Retina (tissue), 1 donor: ENCODE measurements around the gene TLCD5.

Source experiments
- DNase-seq: peaks from one replicate; pipeline ENCODE4 v3.0.0-alpha.2; 2016

The TLCD5 gene

GRCh38 chr11:120308081-120308480 is 17.0 kb upstream of the TLCD5 start:
- no peak for DNase-seq

DNA sequence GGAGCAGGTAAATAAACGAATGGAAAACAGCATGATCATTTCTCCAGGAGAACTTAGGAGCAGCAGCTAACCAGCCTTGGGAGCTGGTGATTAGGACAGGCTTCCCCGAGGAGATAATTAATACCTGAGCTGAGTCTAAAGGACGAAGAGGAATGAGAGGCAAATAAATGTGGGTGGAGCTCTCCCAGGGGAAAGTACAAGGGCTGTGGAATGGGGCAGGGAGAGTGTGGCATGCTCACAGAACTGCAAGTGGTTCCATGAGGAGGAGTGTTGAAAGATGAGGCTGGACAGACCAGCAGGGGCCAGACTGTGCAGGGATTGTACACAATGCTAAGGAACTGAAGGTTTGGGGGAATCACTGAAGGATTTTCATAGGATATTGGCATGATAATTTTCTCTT is 14.2 kb upstream of the TLCD5 start:
- no peak for DNase-seq

- no peak for DNase-seq
These were observed 10.2 kb upstream of the TLCD5 start for GRCh38 chr11:120314861-120315260.

DNA sequence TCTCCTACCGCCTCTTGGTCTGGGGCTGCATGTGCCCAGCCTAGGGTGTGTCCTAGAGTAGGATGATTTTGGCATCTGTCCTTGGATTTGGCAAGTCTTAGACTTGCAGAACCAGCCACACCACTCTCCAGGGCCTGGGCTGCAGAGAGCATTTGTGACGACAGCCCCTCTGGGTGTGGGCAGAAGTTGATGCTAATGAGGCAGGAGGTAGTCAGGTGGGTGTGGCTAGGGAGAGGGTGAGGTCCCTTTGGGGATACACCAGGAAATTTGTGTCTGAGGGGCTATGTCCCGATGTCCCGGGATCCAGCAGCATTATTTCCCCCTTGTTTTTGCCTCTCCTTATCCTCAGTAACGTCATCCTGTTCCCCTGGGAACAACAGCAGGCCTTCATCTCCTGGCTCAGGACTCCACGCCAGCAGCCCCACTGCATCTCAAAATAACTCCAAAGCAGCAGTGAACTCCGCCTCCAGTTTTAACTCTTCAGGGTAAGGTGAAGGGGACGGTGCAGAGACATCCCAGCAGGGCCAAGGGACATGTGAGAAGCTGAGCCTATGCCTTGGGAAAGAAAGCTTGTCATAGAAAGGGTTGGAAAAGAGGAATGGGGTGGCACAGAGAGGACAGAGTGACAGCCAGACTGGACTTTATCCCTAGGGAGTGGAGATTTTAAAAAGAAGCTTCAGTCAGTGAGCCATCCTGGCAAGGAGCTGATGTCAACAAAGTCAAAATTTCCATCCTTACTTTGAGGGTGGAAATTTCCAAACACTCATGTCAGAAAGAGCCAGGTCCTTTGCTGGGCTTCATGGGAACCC is 8.0 kb upstream of the TLCD5 start:
- no peak for DNase-seq

GRCh38 chr11:120317689-120318480 is 7.2 kb upstream of the TLCD5 start:
- DNase-seq = no peak

- no peak for DNase-seq
These were observed 6.2 kb upstream of the TLCD5 start for GRCh38 chr11:120318906-120319305.

DNA sequence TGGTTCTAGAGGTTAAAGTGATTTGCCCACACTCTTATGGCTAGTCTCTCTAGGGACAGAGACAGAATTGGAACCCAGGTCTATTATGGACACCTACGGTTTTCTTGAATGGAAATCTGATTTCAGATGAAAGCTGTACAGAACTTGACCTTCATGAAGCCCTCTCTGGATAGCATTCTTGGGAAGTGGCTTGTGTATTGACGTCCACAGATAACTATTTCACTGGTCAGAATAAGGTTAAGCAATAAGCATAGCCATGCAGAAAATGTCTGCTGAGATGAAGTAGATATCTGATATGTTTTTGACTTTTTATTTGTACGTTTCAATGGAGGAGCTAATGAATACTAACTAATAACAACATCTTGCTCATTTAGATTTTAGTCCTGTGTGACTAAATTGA is 1.1 kb downstream of the TLCD5 start:
- DNase-seq = no peak

DNA sequence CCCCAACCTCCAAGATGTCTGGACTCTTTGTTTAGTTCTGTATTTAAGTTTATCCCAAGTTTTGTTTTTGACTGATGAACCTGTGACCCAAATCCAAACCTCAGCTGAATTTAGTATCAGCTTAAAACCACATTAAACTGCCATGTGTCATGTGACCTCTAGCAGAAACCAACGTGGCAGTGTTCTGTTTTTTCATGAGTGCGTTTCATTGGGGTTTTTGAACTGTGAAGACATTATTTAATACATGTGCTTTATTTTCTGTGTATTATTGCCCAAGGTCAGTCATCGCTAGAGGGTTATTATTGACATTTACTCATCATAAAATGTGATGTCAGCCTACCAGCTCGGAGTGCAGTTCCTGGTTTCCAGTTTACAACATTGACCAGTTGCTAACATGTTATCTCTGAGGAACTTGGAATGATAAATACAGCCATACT is 1.8 kb downstream of the TLCD5 start:
- no peak for DNase-seq

GRCh38 chr11:120327311-120327710 is 2.2 kb downstream of the TLCD5 start:
- no peak for DNase-seq

DNA sequence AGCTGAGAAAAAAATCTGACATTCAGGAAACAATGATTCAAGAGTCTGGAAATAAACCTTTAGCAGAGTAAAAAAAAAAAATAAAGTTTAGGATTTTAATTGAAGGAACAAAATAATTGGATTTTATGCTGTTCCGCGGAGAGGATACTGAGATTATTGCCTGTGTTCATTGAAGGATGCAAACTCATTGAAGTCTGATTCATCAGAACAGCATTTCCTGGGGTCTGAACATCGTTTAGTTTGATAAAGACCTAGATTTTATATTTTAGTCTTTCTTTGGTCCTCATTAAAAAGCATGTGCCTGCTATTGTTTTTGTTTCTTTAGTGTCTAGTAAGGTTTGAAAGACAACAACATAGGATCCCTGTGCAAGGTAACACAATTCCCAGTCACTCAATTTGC is 4.5 kb downstream of the TLCD5 start:
- DNase-seq = no peak

DNA sequence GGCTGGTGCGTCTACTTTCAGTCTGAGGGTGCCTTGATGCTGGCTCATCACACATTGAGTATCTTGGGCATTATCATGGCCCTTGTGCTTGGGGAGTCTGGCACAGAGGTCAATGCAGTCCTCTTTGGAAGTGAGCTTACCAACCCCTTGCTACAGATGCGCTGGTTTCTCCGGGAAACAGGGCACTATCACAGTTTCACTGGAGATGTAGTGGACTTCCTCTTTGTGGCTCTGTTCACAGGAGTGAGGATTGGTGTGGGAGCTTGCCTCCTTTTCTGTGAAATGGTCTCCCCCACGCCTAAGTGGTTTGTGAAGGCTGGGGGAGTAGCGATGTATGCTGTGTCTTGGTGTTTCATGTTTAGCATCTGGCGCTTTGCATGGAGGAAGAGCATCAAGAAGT is 4.9 kb downstream of the TLCD5 start:
- no peak for DNase-seq

- no peak for DNase-seq
These were observed 6.3 kb downstream of the TLCD5 start for GRCh38 chr11:120331301-120331996.

DNA sequence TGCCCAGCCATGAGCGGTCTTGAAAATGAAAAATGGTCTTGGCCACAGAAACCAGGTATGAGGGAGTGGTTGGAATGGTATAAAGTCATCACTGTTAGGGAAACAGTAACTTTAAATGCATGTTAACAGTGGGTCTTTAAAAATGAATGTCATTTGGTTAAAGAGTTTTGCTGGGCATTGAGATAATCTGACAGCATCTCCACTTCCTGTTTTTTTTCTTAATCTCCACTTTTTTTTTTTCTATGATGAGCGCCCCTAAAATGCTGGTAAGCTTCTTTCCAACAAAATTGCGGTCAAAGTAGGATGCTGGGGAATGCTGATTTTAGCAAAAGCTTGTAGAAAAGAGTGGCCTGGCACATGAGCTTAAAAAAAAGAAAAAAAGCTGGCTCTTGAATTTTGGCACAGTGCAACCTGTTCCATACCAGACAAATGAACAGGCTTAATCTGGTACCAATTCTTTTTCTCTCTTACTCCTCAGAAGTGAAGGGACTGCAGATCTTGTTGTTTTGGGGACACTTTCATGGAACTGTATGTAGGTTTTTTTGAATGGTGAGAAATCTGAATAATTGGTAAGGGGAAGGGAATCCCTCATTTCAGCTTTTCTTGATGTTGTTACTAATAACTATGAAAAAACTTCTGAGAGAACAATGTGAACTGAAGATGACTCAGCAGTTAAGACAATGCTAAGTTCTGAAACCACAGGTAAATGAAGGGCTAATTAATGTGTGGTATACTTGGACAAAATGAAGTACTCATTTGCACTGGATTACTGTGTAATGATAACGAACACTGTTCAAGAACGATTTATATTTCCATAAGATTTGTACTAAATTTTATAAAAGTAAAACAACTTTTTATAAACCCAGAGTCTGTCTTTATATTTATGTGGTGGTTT is 8.0 kb downstream of the TLCD5 start:
- no peak for DNase-seq

GRCh38 chr11:120333801-120334200 is 8.7 kb downstream of the TLCD5 start:
- no peak for DNase-seq

DNA sequence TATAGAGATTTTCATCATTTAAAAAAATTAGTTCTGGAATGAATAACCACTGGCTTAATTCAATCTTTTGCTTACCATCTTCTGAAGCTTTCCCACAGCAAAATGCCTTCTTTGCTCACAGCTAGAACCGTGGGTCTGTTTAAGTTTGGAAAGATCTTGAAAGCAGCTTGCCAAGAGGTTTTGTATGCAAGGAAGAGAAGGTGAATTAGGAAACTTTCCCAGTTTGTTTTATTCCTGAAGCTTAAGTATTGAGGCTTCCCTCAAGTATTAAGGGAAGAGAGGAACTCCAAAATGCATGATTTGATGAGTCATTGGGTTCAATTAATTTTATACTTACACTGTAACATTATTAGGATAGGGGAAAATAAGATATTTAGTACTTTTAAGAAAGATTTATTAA is 9.2 kb downstream of the TLCD5 start:
- no peak for DNase-seq

GRCh38 chr11:120334894-120335462 is 9.9 kb downstream of the TLCD5 start:
- DNase-seq = peak; percentile 77

- no peak for DNase-seq
These were observed 10.4 kb downstream of the TLCD5 start for GRCh38 chr11:120335556-120335907.

- DNase-seq = peak; percentile 97
These were observed 11.0 kb downstream of the TLCD5 start, which contains the start of gene ARHGEF12 for GRCh38 chr11:120335908-120336640. Gene ARHGEF12, plus strand, starts transcription at chr11:120336413. Its CDS starts 831 bp downstream, at chr11:120337244.

DNA sequence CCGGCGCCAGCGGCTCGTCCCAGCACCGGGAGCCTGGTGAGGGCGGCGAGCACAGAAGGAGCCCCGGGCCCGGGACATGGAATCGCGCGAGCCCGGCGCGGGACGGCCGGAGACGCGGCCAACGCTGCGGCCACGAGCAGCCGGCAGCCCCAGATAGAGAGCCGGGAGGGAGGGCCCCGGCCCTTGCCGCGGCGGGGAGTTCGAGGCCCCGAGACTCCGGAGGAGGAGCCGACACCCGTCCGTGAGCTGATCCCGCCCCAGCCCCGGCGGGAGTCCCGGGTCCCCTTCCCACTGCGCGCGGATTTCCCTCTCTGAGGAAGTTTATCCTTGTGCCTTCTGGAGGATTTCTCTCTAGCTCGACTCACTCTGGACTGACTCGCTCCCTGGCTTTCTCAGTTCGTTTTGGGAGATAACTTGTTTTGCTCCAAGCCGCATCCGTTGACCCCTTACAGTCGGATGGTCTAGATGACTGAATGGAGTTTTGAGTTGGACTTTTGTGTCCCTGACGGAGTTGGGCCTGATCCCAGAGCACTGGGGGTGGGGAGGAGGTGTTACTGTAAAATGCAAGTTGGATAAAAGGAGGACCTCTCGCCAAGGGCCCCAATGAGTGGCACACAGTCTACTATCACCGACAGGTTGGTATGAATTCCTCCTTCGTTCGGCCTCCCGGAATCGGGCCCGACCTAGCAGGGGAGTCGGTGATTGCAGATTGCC is 11.7 kb downstream of the TLCD5 start:
- DNase-seq = peak; percentile 90

DNA sequence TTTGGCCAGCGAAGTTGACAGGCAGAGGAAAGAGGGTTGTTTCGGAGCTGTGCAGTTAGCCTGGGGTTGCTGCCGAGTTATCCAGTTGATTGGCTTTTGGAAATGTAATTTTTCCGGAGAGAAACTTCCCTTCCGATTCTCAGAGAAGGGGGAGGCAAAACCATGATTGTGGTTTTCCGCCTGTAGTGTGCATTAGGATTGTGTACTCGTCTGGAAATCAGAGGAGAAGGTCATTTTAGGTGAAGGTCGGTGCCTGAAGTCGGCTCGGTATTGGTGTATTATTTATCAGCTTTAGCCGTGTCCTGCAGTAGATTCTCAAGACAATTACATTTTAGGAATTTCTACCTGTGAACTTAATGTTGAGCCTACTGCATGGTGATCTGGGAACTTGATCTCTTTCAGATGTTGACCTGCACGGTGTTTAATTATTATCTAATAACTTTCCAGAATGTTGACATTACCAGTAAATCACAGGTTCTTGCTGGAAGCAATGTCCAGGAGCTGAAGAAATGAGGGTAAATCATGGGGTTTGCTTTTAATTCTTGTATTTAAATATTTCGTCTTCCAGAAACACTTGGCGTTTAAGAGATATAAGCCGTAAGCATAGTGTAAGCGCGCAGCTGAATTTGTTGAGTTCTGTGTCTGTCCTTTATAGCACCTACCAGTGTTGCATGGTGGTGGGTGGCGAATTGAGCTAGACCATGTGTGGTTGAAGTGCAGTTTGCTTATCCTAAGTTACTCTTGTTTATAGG is 12.4 kb downstream of the TLCD5 start:
- no peak for DNase-seq
